Gastroesophageal sphincter (tissue), 4 donors: ENCODE data around the gene HOXB2. TPM values are rescaled to one million over a fixed set of nuclear protein-coding genes. Genes with fewer than 3 reads are reported as not detected.

Experiments
- ATAC-seq: fragments of 150-250 bp; one replicate; pipeline ENCODE4 v1.9.1; 2016; ENCODE audit warnings: mild to moderate bottlenecking, moderate library complexity
- H3K27ac ChIP-seq, 4 donors: fragments of 200-600 bp; sonication (generic) in 3 of 4; 1 replicate in 3 of 4; 2 replicates in 1 of 4; pipeline ENCODE4 v1.5.1; 2016 to 2019
- H3K27me3 ChIP-seq: fragments of 200-600 bp; sonication (generic); one replicate; pipeline ENCODE4 v1.5.1; 2019
- H3K36me3 ChIP-seq, 2 donors: fragments of 200-600 bp; sonication (generic); one replicate each; pipeline ENCODE4 v1.5.1; 2019; ENCODE audit warnings: control low read depth in 1 of 2
- H3K4me1 ChIP-seq, 3 donors: fragments of 200-600 bp; sonication (generic); 1 replicate in 2 of 3; 2 replicates in 1 of 3; pipeline ENCODE4 v1.5.1; 2016 to 2019; ENCODE audit warnings: control low read depth in 2 of 3
- H3K4me3 ChIP-seq, 2 donors: fragments of 200-600 bp; sonication (generic); one replicate each; pipeline ENCODE4 v1.5.1; 2019; ENCODE audit warnings: mild to moderate bottlenecking in 1 of 2, moderate library complexity in 1 of 2
- H3K9me3 ChIP-seq, 3 donors: fragments of 200-600 bp; sonication (generic); one replicate each; pipeline ENCODE4 v1.5.1; 2017 to 2019; ENCODE audit warnings: control low read depth in 2 of 3
- CTCF ChIP-seq, 4 experiments: fragments of 200-600 bp in 2 of 4; fragments of 450-650 bp in 2 of 4; sonication (generic) in 1 of 4; IDR thresholded peaks; one replicate each; pipeline ENCODE4 v1.5.1; 2017 to 2019; ENCODE audit warnings: antibody characterized with exemption in 4 of 4, mild to moderate bottlenecking in 2 of 4, moderate library complexity in 2 of 4
- EP300 ChIP-seq: sonication (generic); formaldehyde crosslinking; IDR thresholded peaks from one replicate; pipeline ENCODE4 v1.6.1; 2017; ENCODE audit warnings: antibody characterized with exemption, mild to moderate bottlenecking
- POLR2A ChIP-seq, 2 donors: fragments of 450-650 bp; IDR thresholded peaks; one replicate each; pipeline ENCODE4 v1.6.1; 2017; ENCODE audit warnings: antibody characterized with exemption in 2 of 2, mild to moderate bottlenecking in 2 of 2, moderate library complexity in 1 of 2
- POLR2AphosphoS5 ChIP-seq: sonication (generic); formaldehyde crosslinking; IDR thresholded peaks from one replicate; pipeline ENCODE4 v1.6.1; 2017; ENCODE audit warnings: antibody characterized with exemption
- WGBS, 2 donors: methylation state at CpG; one replicate each; pipeline ENCODE4 v1.1.5; 2018; ENCODE audit warnings: low coverage in 1 of 2; 5-methylcytosine and 5-hydroxymethylcytosine counted together
- total RNA-seq, 4 donors: library from RNA; depleted of rRNA; stranded (reverse); fragments of >200 nt; gene quantifications; one replicate each; pipeline ENCODE4 v1.1.0, GENCODE V29; 2016

The HOXB2 gene
- total RNA-seq, 4 donors from 2014 or later, result 28.7 to 65.2 (median 38.8) TPM

- Histone ChIP-seq H3K27ac (peak overlapping the region in 2 of 4 donors; percentile 97 to 98), H3K9me3 (no peaks in the 10 kb centered on the region), H3K4me3 (peak overlapping the region in 1 of 2 donors; percentile 39), H3K27me3 (peaks cover 25% of the 10 kb centered on the region), H3K4me1 (peaks cover 0 to 59% (median 0%) of the 10 kb centered on the region in 3 donors), H3K36me3 (no peaks in the 10 kb centered on the region)
- ATAC-seq, result no peak
- WGBS, 2 donors, result 70 to 85% methylated on average over 2 of the region's 2 CpGs
- peak; percentile 39 for TF ChIP-seq POLR2AphosphoS5
- TF ChIP-seq EP300, result no peak
Measured at GRCh38 chr17:48588528-48588927, 43.6 kb upstream of the HOXB2 start.

- H3K4me3 ChIP-seq, result peak overlapping the region in 1 of 2 donors; percentile 39
- H3K4me1 ChIP-seq, result peaks cover 0 to 59% (median under 1%) of the 10 kb centered on the region in 3 donors
- WGBS, 2 donors, result 80% methylated on average over 1 of the region's 2 CpGs; no CpG with 5 or more reads in 1 of the 2 donors
- TF ChIP-seq POLR2AphosphoS5 (no peak), EP300 (no peak), POLR2A (IDR thresholded peaks at IDR 0.05) (no peak), CTCF (IDR thresholded peaks at IDR 0.05) (no peak)
- H3K27ac ChIP-seq, result peak overlapping the region in 3 of 4 donors; percentile 42 to 98 (median 97)
- H3K27me3 ChIP-seq, result peaks cover 25% of the 10 kb centered on the region
- ATAC-seq, result no peak
- no peaks in the 10 kb centered on the region for H3K36me3 ChIP-seq
- no peaks in the 10 kb centered on the region for H3K9me3 ChIP-seq
Measured at GRCh38 chr17:48588074-48588415, 43.1 kb upstream of the HOXB2 start.

GRCh38 chr17:48587276-48588073 is 42.6 kb upstream of the HOXB2 start:
- Histone ChIP-seq H3K4me3 (peak overlapping the region in 1 of 2 donors; percentile 73), H3K27ac (peak overlapping the region in 3 of 4 donors; percentile 42 to 98 (median 97)), H3K4me1 (peaks cover 3 to 59% (median 5%) of the 10 kb centered on the region in 3 donors), H3K9me3 (no peaks in the 10 kb centered on the region), H3K36me3 (no peaks in the 10 kb centered on the region), H3K27me3 (peaks cover 19% of the 10 kb centered on the region)
- no peak for ATAC-seq
- 24 to 62% methylated on average over 2 to 5 of the region's 5 CpGs for WGBS, 2 donors
- no peak for TF ChIP-seq EP300

- WGBS, 2 donors, result 73% methylated on average over 19 to 30 of the region's 34 CpGs
- no peaks in the 10 kb centered on the region for H3K9me3 ChIP-seq
- no peak for ATAC-seq
- peaks cover 13% of the 10 kb centered on the region for H3K27me3 ChIP-seq
- no peaks in the 10 kb centered on the region for H3K36me3 ChIP-seq
- H3K27ac ChIP-seq, result peak overlapping the region; percentile 41 to 98 (median 94)
- peak overlapping the region; percentile 50 to 73 for H3K4me3 ChIP-seq
- TF ChIP-seq CTCF (IDR thresholded peaks at IDR 0.05), result no peak
- no peak for TF ChIP-seq POLR2A (IDR thresholded peaks at IDR 0.05)
- no peak for TF ChIP-seq POLR2AphosphoS5
- no peak for TF ChIP-seq EP300
- H3K4me1 ChIP-seq, result peaks cover 3 to 56% (median 5%) of the 10 kb centered on the region in 3 donors
Measured at GRCh38 chr17:48586355-48587258, 41.7 kb upstream of the HOXB2 start.

GRCh38 chr17:48584223-48584741 is 39.4 kb upstream of the HOXB2 start:
- WGBS, 2 donors, result 64 to 71% methylated on average over 2 of the region's 2 CpGs
- TF ChIP-seq EP300 (no peak), CTCF (IDR thresholded peaks at IDR 0.05) (no peak), POLR2A (IDR thresholded peaks at IDR 0.05) (no peak), POLR2AphosphoS5 (no peak)
- H3K27ac ChIP-seq, result peak overlapping the region in 3 of 4 donors; percentile 91 to 98 (median 97)
- no peaks in the 10 kb centered on the region for H3K27me3 ChIP-seq
- H3K4me1 ChIP-seq, result peaks cover 3 to 73% (median 5%) of the 10 kb centered on the region in 3 donors
- peak overlapping the region in 1 of 2 donors; percentile 73 for H3K4me3 ChIP-seq
- no peak for ATAC-seq
- no peaks in the 10 kb centered on the region for H3K36me3 ChIP-seq
- no peaks in the 10 kb centered on the region for H3K9me3 ChIP-seq
